Sigmoid colon (tissue), 3 donors: ENCODE measurements around the gene PLAC8.
A peak's percentile ranks its signal among the peaks of the same experiment; 100 is the strongest.

Source experiments
- POLR2A ChIP-seq, 2 donors: fragments of 450-650 bp; IDR thresholded peaks; one replicate each; pipeline ENCODE4 v1.6.1; 2016; ENCODE audit warnings: antibody characterized with exemption in 2 of 2, mild to moderate bottlenecking in 2 of 2, moderate library complexity in 2 of 2
- TF ChIP-seq, protein P1 (sequence below), 4 experiments: fragments of 450-650 bp in 3 of 4; fragments of 200-600 bp in 1 of 4; IDR thresholded peaks; one replicate each; pipeline ENCODE4 v1.5.1; 2016 to 2019; ENCODE audit warnings: antibody characterized with exemption in 4 of 4, mild to moderate bottlenecking in 3 of 4, moderate library complexity in 2 of 4

DNA sequence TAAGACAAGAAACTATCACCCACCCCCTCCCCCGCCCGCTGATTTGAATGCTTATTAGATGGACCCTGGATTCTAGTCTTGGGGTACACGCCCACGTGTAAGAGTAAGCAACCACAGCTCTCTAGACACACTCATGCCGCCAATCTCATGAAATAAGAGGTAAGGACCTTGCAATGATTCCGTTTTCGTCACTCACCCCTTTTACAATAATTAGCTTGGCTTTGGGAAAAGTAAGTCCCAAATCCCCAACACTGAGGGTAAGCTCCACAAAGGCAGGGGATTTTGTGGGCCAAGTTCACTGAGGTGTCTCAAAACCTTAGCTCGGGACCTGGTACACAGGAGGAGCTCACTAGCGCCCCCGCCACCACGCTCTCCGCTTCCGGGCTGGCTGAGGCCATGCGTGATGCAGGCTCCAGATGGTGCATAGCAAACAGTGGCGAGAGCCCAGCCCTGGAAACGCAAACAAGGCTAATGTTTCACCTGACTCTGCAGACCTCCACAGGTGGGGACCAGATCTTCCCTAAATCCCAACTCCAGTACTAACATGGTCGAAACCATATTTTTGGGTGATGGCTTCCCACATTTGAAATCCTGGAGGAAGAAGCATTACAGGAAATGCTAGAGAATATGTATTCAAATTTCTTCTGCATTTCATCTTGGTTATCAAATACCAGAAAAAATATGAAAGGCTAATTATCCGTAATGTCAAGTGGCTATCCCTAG is 4.1 kb downstream of the PLAC8 start:
- TF ChIP-seq, protein P1, sequence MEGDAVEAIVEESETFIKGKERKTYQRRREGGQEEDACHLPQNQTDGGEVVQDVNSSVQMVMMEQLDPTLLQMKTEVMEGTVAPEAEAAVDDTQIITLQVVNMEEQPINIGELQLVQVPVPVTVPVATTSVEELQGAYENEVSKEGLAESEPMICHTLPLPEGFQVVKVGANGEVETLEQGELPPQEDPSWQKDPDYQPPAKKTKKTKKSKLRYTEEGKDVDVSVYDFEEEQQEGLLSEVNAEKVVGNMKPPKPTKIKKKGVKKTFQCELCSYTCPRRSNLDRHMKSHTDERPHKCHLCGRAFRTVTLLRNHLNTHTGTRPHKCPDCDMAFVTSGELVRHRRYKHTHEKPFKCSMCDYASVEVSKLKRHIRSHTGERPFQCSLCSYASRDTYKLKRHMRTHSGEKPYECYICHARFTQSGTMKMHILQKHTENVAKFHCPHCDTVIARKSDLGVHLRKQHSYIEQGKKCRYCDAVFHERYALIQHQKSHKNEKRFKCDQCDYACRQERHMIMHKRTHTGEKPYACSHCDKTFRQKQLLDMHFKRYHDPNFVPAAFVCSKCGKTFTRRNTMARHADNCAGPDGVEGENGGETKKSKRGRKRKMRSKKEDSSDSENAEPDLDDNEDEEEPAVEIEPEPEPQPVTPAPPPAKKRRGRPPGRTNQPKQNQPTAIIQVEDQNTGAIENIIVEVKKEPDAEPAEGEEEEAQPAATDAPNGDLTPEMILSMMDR (IDR thresholded peaks at IDR 0.05): peak in 2 of 4 experiments; percentile 43 to 44
- no peak for TF ChIP-seq POLR2A (IDR thresholded peaks at IDR 0.05)
